ENCODE data around the gene CST6. TPM values are rescaled to one million over a fixed set of nuclear protein-coding genes. Genes with fewer than 3 reads are reported as not detected.

Gene CST6
- total RNA-seq, 2 donors from 2014 or later = 0.36 to 6.5 TPM

DNA sequence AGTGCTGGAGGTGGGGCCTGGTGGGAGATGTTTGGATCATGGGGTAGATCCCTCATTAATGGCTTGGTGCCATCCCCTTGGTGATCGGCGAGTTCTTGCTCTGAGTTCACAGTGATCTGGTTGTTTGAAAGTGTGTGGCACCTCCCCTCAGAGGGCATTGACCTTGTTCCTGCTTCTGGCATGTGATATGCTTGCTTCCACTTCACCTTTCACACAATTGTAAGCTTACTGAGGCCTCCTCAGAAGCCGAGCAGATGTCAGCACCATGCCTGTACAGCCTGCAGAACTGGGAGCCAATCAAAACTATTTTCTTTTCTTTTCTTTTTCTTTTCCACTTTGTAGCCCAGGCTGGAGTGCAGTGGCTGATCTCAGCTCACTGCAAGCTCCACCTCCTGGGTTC lies 25.5 kb downstream of the CST6 start:
- Histone ChIP-seq H3K27me3 (replicated peaks; ENCODE audit: insufficient read depth) (no peaks in the 10 kb centered on the region), H3K27ac (no peak overlapping the region), H3K4me1 (replicated peaks) (no peaks in the 10 kb centered on the region), H3K4me3 (no peak overlapping the region), H3K9me3 (no peaks in the 10 kb centered on the region), H3K36me3 (no peaks in the 10 kb centered on the region)
- intact Hi-C loops (cut with DNase I) = no loop called here
- WGBS = 98% methylated on average over 3 of the region's 3 CpGs
- TF ChIP-seq POLR2AphosphoS5 (IDR thresholded peaks at IDR 0.05) = no peak
- TF ChIP-seq POLR2A (IDR thresholded peaks at IDR 0.05) = no peak
- TF ChIP-seq, protein P1, sequence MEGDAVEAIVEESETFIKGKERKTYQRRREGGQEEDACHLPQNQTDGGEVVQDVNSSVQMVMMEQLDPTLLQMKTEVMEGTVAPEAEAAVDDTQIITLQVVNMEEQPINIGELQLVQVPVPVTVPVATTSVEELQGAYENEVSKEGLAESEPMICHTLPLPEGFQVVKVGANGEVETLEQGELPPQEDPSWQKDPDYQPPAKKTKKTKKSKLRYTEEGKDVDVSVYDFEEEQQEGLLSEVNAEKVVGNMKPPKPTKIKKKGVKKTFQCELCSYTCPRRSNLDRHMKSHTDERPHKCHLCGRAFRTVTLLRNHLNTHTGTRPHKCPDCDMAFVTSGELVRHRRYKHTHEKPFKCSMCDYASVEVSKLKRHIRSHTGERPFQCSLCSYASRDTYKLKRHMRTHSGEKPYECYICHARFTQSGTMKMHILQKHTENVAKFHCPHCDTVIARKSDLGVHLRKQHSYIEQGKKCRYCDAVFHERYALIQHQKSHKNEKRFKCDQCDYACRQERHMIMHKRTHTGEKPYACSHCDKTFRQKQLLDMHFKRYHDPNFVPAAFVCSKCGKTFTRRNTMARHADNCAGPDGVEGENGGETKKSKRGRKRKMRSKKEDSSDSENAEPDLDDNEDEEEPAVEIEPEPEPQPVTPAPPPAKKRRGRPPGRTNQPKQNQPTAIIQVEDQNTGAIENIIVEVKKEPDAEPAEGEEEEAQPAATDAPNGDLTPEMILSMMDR (IDR thresholded peaks at IDR 0.05) = no peak
- no peak for DNase-seq (ENCODE audit: low spot score)

DNA sequence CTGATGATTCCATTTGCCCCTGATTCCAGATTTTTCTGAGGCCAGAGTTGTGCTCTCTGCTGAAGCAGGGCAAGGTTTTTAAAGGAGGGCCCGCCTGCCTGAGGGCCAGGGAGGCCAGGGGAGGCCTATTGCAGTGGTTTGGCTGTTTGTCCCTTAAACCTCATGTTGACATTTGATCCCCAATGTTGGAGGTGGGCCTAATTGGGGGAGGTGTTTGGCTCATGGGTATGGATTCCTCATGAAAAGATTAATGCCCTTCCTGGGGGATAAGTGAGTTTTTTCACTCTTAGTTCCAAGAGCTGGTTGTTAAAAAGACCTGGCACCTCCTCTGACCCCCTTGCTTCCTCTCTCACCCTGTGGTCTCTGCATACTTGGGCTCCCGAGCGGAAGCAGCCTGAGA lies 28.0 kb downstream of the CST6 start:
- no peaks in the 10 kb centered on the region for H3K9me3 ChIP-seq
- H3K36me3 ChIP-seq = no peaks in the 10 kb centered on the region
- no peak overlapping the region for H3K4me3 ChIP-seq
- no peaks in the 10 kb centered on the region for H3K4me1 ChIP-seq (replicated peaks)
- DNase-seq (ENCODE audit: low spot score) = no peak
- no peak for TF ChIP-seq POLR2AphosphoS5 (IDR thresholded peaks at IDR 0.05)
- no peak for TF ChIP-seq POLR2A (IDR thresholded peaks at IDR 0.05)
- TF ChIP-seq, protein P1 (IDR thresholded peaks at IDR 0.05) = no peak
- 79% methylated on average over 3 of the region's 3 CpGs for WGBS
- H3K27ac ChIP-seq = no peak overlapping the region
- H3K27me3 ChIP-seq (replicated peaks; ENCODE audit: insufficient read depth) = no peaks in the 10 kb centered on the region
- intact Hi-C loops (cut with DNase I) = no loop called here

DNA sequence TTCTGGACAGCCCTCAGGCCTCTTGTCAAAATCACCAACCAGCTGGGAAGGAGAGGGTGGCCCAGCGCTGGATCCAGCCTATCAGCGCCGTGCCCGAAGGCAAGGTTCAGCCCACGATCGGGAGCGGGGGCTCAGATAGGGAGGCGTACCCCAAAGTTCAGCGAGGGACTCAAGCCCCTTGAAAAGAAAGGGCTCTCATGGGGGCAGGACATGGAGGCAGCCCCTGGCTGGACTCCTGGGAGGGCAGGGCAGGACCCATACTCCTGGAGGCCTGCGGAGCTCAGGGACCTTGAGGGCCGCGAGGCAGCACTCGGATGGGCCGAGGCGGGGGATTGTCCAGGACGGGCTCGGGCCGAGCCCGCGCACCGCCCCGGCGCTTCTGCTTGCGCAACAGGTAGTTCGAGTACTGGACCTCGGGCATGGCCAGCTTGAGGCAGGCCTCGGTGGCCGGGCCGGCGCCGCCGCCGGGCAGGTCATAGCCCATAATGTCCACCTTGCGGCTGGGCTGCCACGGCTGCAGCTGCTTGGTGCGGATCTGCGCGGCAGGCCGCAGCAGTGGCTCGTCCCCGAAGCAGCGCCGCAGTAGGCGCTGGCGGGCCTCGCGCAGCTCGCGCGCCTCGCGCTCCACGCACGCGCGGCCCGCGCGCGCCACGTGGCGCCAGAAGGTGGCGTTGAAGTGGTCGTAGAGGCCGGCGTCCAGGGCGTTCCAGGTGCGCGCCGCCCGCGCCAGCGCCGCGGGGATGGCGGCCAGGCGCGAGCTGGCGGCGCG lies 30.6 kb downstream of the CST6 start:
- no peaks in the 10 kb centered on the region for H3K9me3 ChIP-seq
- 96% methylated on average over 81 of the region's 81 CpGs for WGBS
- intact Hi-C loops (cut with DNase I) = no loop called here
- H3K4me1 ChIP-seq (replicated peaks) = no peaks in the 10 kb centered on the region
- H3K27ac ChIP-seq = no peak overlapping the region
- H3K36me3 ChIP-seq = no peaks in the 10 kb centered on the region
- no peak overlapping the region for H3K4me3 ChIP-seq
- TF ChIP-seq POLR2AphosphoS5 (IDR thresholded peaks at IDR 0.05) = no peak
- no peak for DNase-seq (ENCODE audit: low spot score)
- no peaks in the 10 kb centered on the region for H3K27me3 ChIP-seq (replicated peaks; ENCODE audit: insufficient read depth)

DNA sequence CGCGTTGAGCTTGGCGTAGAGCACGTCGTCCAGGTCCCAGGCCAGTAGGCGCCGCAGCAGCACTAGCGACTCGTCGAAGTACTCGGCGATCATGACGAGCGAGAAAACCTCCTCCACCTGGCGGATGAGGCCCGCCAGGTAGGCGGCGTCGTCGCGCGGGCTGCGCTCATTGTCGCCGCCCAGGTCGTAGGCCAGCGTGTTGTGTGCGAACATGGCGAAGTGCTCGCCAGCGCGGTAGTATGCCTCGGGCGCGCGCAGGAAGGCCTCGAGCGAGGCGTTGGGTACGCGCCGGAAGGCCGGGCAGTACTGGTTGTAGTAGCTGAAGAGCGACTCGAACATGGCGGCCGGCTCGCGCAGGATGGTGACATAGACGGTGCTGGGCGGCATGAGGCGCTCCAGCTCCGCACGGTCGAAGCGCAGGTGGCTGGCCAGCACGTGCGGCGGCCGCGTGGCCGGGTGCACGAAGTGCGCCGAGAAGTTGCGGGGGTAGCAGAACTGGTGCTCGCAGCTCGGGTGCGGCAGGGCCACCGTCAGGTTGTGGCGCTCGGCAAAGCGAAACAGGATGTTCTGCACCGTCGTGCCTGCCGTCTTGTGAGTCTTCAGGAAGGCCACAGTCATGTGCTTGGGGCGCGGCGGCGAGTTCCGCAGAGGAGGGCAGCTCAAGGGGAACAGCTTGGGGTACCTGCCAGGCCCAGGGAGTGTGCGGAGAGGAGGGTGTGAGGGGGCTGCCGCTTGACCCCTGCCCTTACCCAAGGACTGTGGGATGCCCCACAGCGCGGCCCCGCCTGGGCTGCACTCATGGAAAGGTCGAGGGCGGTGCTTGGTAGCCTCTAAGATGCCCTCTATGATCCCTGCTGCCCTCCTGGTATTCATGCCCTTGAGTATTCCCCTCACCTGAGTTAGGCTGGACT lies 31.4 kb downstream of the CST6 start:
- Histone ChIP-seq H3K9me3 (no peaks in the 10 kb centered on the region), H3K4me1 (replicated peaks) (no peaks in the 10 kb centered on the region), H3K36me3 (no peaks in the 10 kb centered on the region), H3K27me3 (replicated peaks; ENCODE audit: insufficient read depth) (no peaks in the 10 kb centered on the region), H3K4me3 (no peak overlapping the region), H3K27ac (no peak overlapping the region)
- DNase-seq (ENCODE audit: low spot score) = no peak
- TF ChIP-seq POLR2AphosphoS5 (IDR thresholded peaks at IDR 0.05) = no peak
- TF ChIP-seq POLR2A (IDR thresholded peaks at IDR 0.05) = no peak
- TF ChIP-seq, protein P1 (IDR thresholded peaks at IDR 0.05) = no peak
- WGBS = 96% methylated on average over 88 of the region's 88 CpGs
- intact Hi-C loops (cut with DNase I) = no loop called here

DNA sequence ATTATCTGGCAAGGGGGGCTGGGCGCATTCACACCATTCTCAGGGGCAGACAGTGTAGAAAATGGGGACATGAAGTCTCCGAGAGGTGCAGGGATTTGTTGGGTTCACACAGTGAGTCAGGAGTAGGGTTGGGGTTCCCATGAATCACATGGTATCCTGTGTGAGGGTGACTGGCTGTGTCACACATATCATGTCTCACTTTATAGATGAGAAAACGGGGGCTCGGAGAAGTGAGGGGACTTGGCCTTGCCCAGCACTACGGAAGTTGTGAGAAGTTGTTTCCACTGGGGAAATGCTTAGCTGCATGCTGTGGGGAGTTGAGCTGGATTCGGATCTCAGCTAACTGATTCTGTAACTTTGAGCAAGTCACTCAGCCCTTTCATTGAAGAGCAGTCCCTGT lies 32.9 kb downstream of the CST6 start:
- no peak overlapping the region for H3K4me3 ChIP-seq
- intact Hi-C loops (cut with DNase I) = no loop called here
- peaks cover 4% of the 10 kb centered on the region for H3K4me1 ChIP-seq (replicated peaks)
- H3K36me3 ChIP-seq = no peaks in the 10 kb centered on the region
- DNase-seq (ENCODE audit: low spot score) = no peak
- WGBS = 72% methylated on average over 6 of the region's 6 CpGs
- no peak overlapping the region for H3K27ac ChIP-seq
- TF ChIP-seq POLR2A (IDR thresholded peaks at IDR 0.05) (no peak), POLR2AphosphoS5 (IDR thresholded peaks at IDR 0.05) (no peak)
- TF ChIP-seq, protein P1 (IDR thresholded peaks at IDR 0.05) = no peak
- H3K9me3 ChIP-seq = no peaks in the 10 kb centered on the region
- H3K27me3 ChIP-seq (replicated peaks; ENCODE audit: insufficient read depth) = no peaks in the 10 kb centered on the region

All from prostate gland (tissue), 2 donors.